RWPE1 (cell line): ENCODE data around the gene VTCN1.

Experiments
- CTCF ChIA-PET: fragments of 350-600 bp; sonication (Branson Sonifier 250); formaldehyde crosslinking; extraction: SDS; loops from one replicate; lab custom pipeline; 2021; lab: Yijun Ruan, JAX
- POLR2A ChIA-PET: fragments of 400-600 bp; formaldehyde crosslinking; extraction: SDS; loops from one replicate; lab custom pipeline; 2020; ENCODE audit warnings: antibody characterized with exemption; ENCODE audit not compliant: low non-redundant PET; lab: Yijun Ruan, JAX
- DNase-seq: peaks from one replicate; pipeline ENCODE4 v3.0.0; 2012; ENCODE audit warnings: low spot score
- H3K27ac ChIP-seq: fragments of 450-650 bp; 2 replicates; pipeline ENCODE4 v1.5.1; 2017
- CTCF ChIP-seq: fragments of 450-650 bp; conservative IDR thresholded peaks from 2 replicates; pipeline ENCODE4 v1.5.1; 2017; ENCODE audit warnings: low read depth, mild to moderate bottlenecking

The VTCN1 gene

GRCh38 chr1:117150316-117150715 is 60.4 kb downstream of the VTCN1 start:
- no peak for TF ChIP-seq CTCF
- POLR2A ChIA-PET: no interaction called here
- DNase-seq: no peak
- H3K27ac ChIP-seq: no peak overlapping the region
- CTCF ChIA-PET: no interaction called here

- DNase-seq: peak; percentile 22
- CTCF ChIA-PET: no interaction called here
- POLR2A ChIA-PET: no interaction called here
- no peak for TF ChIP-seq CTCF
- no peak overlapping the region for H3K27ac ChIP-seq
Measured at GRCh38 chr1:117147856-117148588, 62.7 kb downstream of the VTCN1 start.

- no peak overlapping the region for H3K27ac ChIP-seq
- no peak for TF ChIP-seq CTCF
- CTCF ChIA-PET: interaction anchor here (1.0 kb wide), 1 partner anchor 18 kb away, joined by 7 read pairs; no protein-coding TSS in a partner anchor
- POLR2A ChIA-PET: no interaction called here
- no peak for DNase-seq
Measured at GRCh38 chr1:117147341-117147831, 63.3 kb downstream of the VTCN1 start.

GRCh38 chr1:117146575-117147340 is 64.0 kb downstream of the VTCN1 start:
- POLR2A ChIA-PET: no interaction called here
- CTCF ChIA-PET: interaction anchor here (0.5 to 1.0 kb wide), 3 partner anchors 18 to 361 kb away, joined by 3 to 7 read pairs (median 4); no protein-coding TSS in a partner anchor

GRCh38 chr1:117146072-117146471 is 64.7 kb downstream of the VTCN1 start:
- POLR2A ChIA-PET: no interaction called here

More at GRCh38 chr1:117146575-117147340, 64.0 kb downstream of the VTCN1 start:
- H3K27ac ChIP-seq: no peak overlapping the region
- no peak for TF ChIP-seq CTCF
- peak; percentile 65 for DNase-seq

More at GRCh38 chr1:117146072-117146471, 64.7 kb downstream of the VTCN1 start:
- TF ChIP-seq CTCF: no peak
- DNase-seq: no peak
- CTCF ChIA-PET: interaction anchor here (1.0 kb wide), 2 partner anchors 17 to 18 kb away, joined by 4 to 7 read pairs; no protein-coding TSS in a partner anchor
- H3K27ac ChIP-seq: no peak overlapping the region
